ENCODE results near the gene CAPN13.

GRCh38 chr2:30747206-30747605, 60.0 kb downstream of the CAPN13 start:
- TF ChIP-seq CTCF (IDR thresholded peaks at IDR 0.05) (no peak), EP300 (IDR thresholded peaks at IDR 0.05) (no peak), POLR2A (IDR thresholded peaks at IDR 0.05; ENCODE audit: low read depth) (no peak), POLR2AphosphoS5 (IDR thresholded peaks at IDR 0.05) (no peak)

All from esophagus muscularis mucosa (tissue), 4 donors.